GM19025 (cell line): ENCODE results near the gene C17orf113.

Source experiments
- ATAC-seq: cut with Tn5 transposase; IDR thresholded peaks from one replicate; pipeline ENCODE4 v1.9.1; 2021; ENCODE audit warnings: mild to moderate bottlenecking, low read depth, moderate library complexity; ENCODE audit not compliant: unreplicated experiment

C17orf113 gene

DNA sequence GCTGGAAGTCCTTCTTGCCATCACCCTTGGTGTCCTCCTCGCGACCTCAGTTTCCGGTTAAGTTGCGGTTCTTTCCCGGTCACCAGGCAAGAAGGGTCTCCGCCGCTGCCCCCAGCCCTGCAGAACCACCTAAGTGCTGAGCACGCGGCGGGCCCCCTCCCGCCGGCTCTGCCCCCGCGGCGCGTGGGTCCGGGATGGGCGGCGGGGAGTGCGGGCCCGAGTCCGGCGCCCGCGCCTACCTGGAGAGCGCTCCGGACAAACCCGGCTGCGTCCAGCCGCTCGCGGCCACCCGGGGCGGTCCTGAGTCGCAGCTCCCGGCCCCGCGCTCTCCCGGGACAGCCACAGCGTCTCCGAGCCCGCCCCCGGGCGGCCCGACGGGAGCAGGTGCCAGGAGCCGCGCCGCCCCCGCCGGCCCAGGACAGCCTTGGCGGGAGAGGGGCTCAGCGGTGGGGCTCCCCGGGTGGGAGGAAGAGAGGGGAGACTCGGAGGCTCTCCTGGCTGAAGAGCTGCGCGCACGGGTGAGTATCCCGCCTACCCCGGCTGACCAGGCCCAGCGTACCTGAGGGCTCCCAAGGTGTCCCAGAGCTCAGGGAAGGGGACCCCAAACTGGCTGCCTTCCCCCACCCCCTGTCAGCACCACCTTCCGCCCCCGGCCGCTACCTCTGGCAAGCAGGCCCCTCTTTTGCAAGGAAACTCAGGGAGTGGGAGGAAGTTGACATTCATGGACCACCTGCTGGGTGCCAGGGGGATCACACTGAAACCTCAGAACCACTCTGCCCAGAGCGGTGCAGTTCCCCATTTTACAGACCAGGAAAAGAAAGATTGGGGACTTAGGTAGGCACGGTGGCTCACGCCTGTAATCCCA, 22.2 kb upstream of the C17orf113 start:
- ATAC-seq = no peak

DNA sequence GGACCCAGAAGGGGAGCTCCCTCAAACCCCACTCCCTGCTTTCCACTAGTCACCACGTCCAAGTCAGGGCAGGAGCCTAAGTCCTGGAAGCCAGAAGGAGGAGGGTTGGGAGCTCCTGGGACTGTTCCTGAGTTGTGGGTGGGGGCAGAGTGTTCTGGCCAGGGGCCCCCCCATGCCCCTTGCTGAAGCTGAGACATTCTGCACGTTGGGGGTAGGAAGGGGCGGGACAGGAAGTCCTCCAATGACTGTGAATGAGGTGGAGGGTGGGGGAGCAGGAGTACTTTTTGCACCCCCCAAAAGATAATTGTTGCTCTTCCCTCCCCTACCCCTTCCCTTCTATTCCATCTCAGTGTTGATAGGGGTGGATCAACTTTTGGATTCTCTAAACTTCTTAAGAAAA, 21.4 kb upstream of the C17orf113 start:
- ATAC-seq = no peak

DNA sequence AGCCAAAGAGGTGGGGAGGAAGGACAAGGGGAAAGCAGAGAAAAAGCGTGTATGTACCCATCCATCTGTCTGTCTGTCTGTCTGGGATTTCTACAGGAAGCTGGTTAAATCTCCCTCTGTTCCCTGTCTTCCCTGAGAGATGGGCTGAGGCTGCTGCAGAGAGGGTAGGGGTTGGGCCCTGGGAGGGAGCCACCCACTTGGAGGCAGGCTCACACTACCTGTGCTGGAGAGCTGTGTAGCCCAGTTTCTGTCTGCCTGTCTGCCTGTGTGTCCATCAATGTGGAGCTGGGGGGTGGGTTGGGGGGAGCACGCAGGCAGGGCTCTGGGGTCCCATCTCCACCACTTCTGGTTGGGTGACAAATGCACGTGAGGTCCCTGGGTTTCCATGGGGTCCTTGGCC, 18.6 kb upstream of the C17orf113 start:
- no peak for ATAC-seq

DNA sequence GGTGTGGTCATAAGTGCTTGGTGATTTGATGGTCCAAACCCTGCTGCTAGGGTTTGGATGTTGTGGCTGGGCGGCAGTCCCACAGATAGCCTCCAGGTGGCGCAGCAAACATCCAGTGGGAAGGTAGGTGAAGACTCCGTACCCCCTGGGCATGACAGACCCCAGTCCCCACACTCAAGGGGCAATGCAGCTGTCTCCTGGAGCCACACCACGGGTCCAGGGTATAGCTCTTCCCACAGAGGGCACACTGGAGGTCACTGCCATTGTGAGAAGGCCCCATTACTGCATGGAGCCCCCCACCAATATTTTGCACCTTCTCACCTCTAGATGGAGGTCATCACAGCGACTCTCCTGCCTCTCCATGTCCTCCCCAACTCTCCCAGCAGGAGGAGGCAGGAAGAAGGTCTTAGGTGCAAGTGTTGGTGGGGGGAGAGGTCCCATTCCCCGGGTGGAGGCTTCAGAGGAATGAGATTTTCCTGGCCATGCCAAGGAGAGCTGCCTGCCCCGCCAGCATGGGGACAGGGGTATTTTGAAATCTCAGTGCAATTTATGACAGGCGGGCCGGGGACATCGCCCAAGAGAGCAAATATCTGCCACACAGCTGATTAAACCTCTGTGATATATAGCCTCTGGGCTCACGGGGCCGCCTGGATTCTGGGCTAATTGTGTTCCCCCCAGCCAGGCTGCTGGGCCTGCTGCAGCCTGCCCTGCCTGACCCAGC, 17.1 kb upstream of the C17orf113 start:
- no peak for ATAC-seq

DNA sequence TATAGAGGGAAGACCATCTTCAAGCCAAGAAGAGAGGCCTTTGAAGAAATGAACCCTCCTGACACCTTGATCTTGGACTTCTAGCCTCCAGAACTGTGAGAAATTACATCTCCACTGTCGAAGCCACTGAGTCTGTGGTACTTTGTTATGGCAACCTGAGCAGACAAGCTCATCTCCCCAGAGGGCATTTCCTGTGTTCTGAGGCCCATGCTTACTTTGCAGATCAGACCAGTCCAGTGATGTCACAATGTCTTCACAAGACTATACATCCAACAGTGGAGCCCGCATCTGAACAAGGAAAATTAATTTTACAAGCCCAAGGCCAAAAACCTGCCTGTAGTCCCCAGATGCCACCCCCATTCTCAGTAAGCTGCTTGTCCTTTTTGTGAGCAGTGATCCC, 14.8 kb upstream of the C17orf113 start:
- ATAC-seq = no peak

DNA sequence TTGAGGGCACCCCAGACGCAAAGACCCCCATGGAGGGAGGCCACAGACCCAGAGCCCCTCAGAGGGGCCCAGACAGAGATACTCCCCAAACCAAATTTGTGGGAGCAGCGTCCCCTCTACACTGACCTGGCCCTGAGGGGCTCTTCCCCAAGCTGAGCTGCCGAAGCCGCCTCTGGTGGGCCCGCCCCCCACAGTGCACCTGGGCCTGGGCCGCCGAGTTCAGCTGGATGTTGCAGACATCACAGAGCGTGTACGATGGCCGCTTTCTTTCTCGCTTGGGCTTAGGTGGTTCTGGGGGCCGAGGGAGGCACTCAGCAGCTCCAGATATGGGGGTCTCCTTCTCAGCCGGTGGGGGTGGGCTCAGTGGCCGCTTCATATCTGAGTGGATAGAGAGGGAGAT, 12.3 kb upstream of the C17orf113 start:
- no peak for ATAC-seq

DNA sequence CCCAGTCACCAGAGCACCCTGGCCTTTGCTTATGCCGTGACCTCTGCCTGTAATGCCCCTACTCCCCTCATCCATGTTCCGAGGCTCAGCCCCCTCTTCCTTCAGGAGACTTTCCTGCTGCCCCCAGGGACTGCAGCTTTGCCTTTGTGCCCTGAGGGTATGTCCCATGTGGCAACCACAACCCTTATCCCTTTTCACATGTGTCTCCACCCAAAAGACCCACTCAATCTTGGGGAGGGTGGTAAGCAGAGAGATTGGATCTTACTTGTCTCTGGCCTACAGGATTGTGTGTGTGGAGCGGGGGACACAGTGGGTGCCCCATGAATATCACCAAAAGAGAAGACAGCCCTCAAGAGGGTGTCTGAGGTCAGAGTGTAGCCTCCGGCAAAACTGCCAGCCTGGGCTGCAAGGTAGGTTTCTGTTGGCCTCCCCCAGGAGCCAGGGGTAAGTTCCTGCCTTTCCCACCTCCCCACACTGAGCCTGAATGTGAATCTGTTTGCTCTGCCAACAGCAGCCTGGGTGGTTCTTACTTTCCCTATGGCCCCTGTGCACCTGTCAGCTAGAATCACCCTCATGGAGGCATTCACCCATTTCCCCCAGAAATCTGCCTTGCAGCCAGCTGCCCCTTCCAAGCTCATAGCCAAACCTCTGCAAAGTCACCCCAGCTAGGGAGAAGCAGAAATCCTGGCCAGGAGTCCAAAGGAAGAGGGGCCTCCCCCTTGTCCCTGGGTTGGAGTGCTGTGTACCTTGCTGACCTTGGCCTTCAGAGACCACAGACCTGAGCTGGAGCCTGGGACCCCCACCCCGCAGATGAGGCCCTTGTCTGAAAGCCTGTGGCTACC, 11.5 kb upstream of the C17orf113 start:
- no peak for ATAC-seq

DNA sequence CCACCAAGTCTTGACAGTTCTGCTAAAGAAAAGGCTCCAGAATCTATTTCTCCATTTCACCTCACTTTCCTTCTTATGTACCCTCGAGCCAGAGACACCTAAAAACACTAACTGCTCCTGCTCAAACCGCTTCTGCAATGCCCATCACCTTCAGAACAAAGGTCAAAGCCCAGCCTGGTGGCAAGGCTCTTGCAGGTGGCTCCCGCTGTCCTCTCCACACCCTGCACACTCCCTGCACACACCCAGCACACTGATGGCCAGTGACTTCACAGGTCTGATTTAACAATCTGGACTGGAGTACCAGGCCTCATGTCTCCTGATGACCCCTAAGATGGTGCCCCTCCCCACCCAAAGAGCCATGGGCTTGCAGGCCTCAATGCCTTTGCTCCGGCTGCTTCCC, 9.8 kb upstream of the C17orf113 start:
- ATAC-seq = no peak

DNA sequence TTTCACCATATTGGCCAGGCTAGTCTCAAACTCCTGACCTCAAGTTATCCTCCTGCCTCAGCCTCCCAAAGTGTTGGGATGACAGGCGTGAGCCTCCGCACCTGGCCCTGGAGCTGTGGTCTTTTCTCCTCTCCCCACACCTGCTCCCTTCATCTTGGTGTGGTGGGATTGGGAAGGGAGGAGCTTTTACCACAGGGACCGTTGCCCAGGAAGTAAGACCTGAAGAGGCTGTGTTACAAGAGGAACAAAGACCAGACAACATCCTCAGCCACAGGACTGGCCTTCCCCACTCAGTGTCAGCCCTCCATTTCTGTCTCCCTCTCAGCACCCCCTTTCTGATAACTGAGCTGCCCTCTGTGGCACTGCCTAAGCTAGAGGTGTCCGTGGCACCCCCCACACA, 9.4 kb upstream of the C17orf113 start:
- ATAC-seq = no peak

DNA sequence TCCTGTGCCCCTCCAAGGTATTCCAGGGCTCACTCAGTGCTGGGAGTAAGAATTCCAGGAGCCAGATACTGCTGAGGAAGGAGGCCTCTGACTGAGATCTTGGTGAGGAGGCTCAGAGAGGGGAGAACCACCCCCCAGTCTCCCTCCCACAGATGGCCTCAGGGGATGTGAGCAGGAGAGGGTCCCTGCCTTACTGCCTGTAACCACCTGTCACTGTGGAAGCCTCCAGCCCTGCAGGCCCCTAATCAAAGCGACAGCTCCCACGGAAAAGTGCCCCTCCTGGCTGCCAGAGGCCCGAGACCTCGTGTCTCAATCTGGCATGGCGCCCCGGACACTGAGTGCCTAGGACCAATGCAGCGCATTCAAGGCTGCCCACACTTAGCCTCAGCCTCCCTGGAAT, 7.7 kb upstream of the C17orf113 start:
- no peak for ATAC-seq

DNA sequence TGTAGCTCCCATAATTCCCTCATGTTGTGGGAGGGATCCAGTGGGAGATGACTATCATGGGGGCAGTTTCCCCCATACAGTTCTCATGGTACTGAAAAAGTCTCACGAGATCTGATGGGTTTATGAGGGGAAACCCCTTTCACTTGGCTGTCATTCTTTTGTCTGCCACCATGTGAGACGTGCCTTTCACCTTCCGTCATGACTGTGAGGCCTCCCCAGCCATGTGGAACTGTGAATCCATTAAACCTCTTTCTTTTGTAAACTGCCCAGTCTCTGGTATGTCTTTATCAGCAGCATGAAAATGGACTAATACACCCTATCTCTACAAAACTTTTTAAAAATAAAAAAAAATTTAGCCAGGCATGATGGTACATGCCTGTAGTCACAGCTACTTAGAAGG, 6.2 kb upstream of the C17orf113 start:
- no peak for ATAC-seq

DNA sequence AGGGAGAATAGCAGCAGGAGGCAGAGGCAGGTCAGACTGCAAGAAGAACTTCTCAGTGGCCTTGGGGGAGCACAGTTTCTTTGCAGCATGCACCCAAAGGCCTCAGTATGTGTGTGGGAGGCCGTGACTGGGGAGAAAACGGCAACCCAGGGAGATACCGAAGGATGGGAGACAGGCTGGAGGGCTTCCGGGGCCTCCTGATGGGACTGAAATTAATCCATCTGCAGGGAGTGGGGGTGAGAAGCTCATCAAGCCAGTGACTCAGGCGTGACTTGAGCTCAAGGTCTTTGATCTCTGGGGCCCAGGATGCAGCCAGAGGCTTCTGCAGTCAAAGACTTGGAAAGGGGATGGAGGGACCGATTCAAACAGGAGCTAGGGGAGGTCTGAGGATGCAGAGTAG, 5.1 kb upstream of the C17orf113 start:
- ATAC-seq = no peak

DNA sequence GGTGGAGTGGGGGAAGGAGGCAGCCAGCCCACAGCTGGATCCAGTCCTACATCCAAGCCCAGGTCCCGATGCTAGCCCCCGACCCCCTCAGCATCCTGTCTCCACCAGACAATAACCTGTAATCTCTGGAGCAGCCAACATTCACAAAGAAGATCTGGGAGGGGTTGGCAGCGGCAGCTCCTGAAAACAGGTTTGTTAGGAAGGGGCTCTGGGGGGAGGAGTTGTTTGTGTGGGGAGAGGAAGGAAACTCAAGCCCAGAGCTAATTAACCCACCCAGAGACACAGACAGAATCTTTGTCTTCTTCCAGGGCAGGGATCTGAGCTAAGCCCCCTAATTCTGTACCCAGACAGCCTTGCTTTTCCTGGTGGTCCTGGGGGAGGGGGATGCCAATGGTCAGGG, 4.6 kb upstream of the C17orf113 start:
- ATAC-seq = no peak

DNA sequence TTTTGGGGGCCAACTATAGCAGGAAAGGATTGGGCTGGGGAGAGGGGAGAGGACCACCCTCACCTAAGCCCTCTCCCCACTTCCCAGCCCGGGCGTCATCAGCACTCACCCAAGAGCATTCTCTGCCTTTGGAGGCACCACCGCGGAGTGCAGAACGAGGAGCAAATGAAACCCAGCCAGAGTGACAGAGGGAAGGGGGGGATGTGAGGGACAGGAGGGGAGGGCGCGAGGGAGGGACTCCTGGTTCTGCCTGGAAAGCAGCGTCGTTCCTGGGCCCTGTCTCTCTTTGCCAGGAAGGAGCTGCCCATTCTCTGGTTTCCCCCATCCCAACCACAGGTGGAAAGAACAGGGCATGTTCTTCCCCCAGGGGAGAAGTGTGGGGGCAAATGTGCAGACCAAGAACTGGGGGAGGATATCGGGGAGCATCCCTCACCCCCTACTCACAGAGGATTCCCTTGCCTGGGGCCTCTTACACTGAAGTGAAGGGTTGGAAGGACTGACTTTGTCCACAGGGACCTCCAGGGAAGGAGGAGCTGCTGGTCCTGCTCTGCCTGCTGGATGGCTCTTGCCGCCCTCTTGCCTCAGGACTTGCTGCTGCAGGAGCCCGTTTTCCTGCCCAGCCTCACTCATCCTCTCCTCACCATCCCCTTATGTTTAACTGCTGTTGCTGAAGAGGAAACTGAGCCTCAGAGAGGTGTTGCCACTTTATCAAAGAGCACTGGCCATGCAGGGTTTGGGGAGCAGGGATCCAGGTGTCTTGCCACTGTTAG, 3.5 kb upstream of the C17orf113 start:
- ATAC-seq = no peak

DNA sequence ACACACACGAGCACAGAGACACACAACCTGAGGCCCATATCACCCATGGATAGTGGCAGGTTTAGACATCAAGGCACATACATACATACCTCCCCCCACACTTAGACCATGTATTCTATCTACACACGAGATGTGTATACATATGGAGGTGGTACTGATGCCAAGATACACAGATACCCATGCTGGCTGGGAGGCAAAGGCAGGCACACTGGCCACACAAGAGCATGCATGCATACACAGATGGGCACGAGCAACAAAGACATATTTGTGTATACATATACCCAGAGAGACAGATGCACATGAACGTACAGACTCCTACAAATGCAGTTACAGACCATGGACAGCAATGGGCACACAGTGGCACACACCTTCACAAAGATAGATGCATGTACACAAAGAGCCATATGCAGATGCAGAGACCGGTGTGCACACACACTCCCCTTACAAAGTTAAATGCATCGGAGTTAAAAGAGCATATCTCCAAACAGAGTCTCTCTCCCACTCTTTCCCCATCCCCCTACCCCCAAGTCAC, 2.0 kb upstream of the C17orf113 start:
- no peak for ATAC-seq

DNA sequence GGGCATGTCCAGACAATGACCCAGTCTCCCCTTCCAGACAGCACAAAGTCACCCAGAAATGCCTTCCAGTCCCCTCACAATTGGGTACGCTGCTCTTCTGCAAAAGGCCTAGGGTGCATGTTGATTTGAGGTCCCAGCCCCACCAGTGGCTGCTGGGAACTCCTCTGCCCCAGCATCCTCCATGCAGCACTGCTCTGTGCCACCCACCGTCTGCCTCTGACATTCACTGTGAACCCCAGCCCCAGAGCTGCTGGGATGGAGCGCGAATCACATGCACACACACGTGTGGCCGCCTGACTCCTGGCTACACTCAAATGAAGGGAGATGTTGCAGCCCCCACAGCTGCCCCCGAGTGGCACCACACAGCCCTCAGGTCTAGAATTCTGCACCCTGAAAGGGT, 1.2 kb upstream of the C17orf113 start:
- ATAC-seq = no peak

DNA sequence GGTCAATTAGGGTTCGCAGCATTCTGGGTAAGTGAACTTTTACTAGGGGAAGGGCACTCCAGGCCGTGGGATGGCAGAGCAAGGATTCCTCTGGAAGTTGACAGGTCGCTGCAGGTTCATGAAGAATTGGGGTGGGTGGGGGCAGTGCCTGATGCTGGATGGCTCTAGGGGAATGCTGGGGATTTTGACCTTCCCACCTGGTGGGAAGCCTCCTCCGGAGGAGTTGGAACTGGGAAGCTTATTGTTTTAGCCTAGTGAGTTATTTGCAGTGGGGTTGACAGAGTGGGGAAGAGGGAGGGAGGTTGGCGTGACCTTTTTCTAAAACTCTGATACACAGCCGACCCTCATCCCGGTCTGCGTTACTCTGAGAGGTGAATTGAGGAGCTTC, 606 bp upstream of the C17orf113 start:
- ATAC-seq = no peak

DNA sequence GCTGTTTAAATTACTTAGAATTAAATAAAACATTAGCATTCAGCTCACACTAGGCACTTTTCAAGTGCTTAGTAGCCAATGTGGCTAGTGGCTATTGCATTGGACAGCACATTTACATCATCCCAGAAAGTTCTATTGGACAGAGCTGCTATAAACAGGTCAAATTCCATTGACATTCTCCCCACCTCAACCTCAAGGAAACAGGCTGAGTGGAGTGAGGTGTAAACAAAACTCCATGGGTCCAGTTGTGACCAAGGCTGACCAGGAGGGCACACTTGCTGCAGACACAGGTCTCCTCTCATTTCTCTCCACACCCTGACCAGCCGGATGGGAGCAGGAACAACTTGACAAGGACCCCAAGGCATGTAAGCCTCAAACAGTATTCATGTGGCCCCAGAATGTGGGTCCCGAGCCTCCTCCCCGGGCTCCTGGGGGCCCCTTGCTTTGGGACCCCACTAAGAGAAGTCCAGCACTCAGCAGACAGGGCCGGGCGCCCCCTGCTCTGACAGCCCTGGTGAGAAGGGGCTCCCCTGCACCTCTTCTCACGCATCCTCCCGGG, 488 bp downstream of the C17orf113 start:
- ATAC-seq = peak; percentile 26

DNA sequence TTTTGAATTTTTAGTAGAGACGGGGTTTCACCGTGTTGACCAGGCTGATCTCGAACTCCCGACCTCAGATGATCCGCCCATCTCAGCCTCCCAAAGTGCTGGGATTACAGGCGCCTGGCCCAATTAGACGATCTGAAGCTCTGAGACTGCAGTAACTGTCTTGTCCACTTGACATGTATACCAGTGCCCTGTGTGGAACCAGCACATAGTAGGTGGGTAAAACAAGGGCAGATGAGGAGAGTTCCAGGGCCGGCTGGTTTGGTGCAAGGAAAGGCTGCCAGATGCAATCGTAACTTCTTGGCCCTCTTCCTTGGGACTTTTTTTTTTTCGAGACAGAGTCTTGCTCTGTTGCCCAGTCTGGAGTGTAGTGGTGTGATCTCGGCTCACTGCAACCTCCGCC, 3.1 kb downstream of the C17orf113 start:
- no peak for ATAC-seq

DNA sequence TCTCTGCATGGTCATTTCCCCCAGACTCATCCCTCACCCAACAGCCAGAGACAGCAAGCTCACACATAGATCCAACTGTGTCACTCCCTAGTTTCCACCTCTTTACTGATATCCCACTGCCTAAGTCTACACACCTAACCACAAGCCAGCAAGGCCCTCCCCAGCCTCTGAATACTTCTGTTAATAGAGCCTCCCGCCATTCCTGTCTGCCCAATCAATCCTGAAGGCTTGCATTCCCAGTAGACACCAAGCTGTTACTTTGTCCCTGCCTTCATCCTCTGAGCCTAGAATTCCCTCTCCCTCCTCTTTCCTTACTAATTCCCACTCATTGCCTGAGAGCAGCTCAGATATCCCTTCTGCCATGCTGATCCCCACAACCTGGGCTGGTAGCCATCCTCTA, 4.7 kb downstream of the C17orf113 start:
- no peak for ATAC-seq
